Activated CD4-positive, CD25-positive, alpha-beta regulatory T cell treated with anti-CD3 and anti-CD28 coated beads, Interleukin-2, amount 50 U/mL, for 72 hours (primary cell): ENCODE results near the gene NOL4L.

Experiments used
- DNase-seq: peaks from one replicate; pipeline ENCODE4 v3.0.0; 2021

The NOL4L gene

GRCh38 chr20:32439132-32439829 is 145.9 kb downstream of the NOL4L start:
- DNase-seq = no peak

GRCh38 chr20:32438331-32438858 is 146.7 kb downstream of the NOL4L start:
- no peak for DNase-seq

- no peak for DNase-seq
Measured at GRCh38 chr20:32437391-32438074, 147.6 kb downstream of the NOL4L start.

- no peak for DNase-seq
Measured at GRCh38 chr20:32436968-32437367, 148.2 kb downstream of the NOL4L start.

GRCh38 chr20:32436142-32436861 is 148.8 kb downstream of the NOL4L start:
- DNase-seq = no peak

GRCh38 chr20:32435449-32436107 is 149.6 kb downstream of the NOL4L start:
- DNase-seq = no peak

- DNase-seq = no peak
Measured at GRCh38 chr20:32434434-32434833, 150.7 kb downstream of the NOL4L start.

- DNase-seq = no peak
Measured at GRCh38 chr20:32433311-32434021, 151.7 kb downstream of the NOL4L start.

GRCh38 chr20:32432277-32432676 is 152.9 kb downstream of the NOL4L start:
- no peak for DNase-seq

- no peak for DNase-seq
Measured at GRCh38 chr20:32431457-32431856, 153.7 kb downstream of the NOL4L start.

- DNase-seq = no peak
Measured at GRCh38 chr20:32429745-32430360, 155.3 kb downstream of the NOL4L start.

GRCh38 chr20:32429343-32429742 is 155.8 kb downstream of the NOL4L start:
- no peak for DNase-seq

- no peak for DNase-seq
Measured at GRCh38 chr20:32427996-32428395, 157.1 kb downstream of the NOL4L start.

GRCh38 chr20:32421290-32421689 is 163.8 kb downstream of the NOL4L start:
- no peak for DNase-seq

- no peak for DNase-seq
Measured at GRCh38 chr20:32418376-32418775, 166.8 kb downstream of the NOL4L start.

GRCh38 chr20:32416206-32416605 is 168.9 kb downstream of the NOL4L start:
- DNase-seq = no peak

GRCh38 chr20:32415494-32415893 is 169.6 kb downstream of the NOL4L start:
- DNase-seq = no peak

- DNase-seq = no peak
Measured at GRCh38 chr20:32411955-32412706, 173.0 kb downstream of the NOL4L start.

- DNase-seq = peak; percentile 39
Measured at GRCh38 chr20:32407131-32407750, 177.9 kb downstream of the NOL4L start.

GRCh38 chr20:32406701-32407100 is 178.4 kb downstream of the NOL4L start:
- no peak for DNase-seq

GRCh38 chr20:32404017-32404416 is 181.1 kb downstream of the NOL4L start:
- DNase-seq = no peak
